OCI-LY7 (cell line): Measurements from ENCODE around the gene ABCC11. TPM values are rescaled to one million over a fixed set of nuclear protein-coding genes. Genes with fewer than 3 reads are reported as not detected.

Experiments
- BruUV-seq: library from RNA; stranded (reverse); fragments of 400-500 nt; replicated peaks from 2 replicates; lab custom pipeline; 2021; lab: Mats Ljungman, UMichigan
- CTCF ChIA-PET: fragments of 300-600 bp; sonication (Branson Sonifier 250); formaldehyde crosslinking; loops from one replicate; lab custom pipeline; 2022; ENCODE audit warnings: antibody characterized with exemption; ENCODE audit not compliant: unreplicated experiment; lab: Charles Lee
- POLR2A ChIA-PET: fragments of 300-600 bp; sonication (Branson Sonifier 250); formaldehyde crosslinking; loops from one replicate; lab custom pipeline; 2022; ENCODE audit warnings: antibody characterized with exemption; lab: Charles Lee
- DNase-seq: peaks from one replicate; pipeline ENCODE4 v3.0.0-alpha.2; 2015; ENCODE audit warnings: low spot score
- H2AFZ ChIP-seq: fragments of 200-600 bp; sonication (generic), shearing (Covaris generic); 2 replicates; pipeline ENCODE4 v1.6.1; 2014; ENCODE audit warnings: mild to moderate bottlenecking, antibody characterized with exemption, low read length, moderate library complexity
- H3K27ac ChIP-seq: fragments of 200-600 bp; sonication (generic); 2 replicates; pipeline ENCODE4 v1.5.1; 2014; ENCODE audit warnings: mixed run types, low read depth, mild to moderate bottlenecking, moderate library complexity, low read length, inconsistent platforms; ENCODE audit not compliant: poor library complexity, severe bottlenecking
- H3K36me3 ChIP-seq: fragments of 200-600 bp; sonication (generic); 2 replicates; pipeline ENCODE4 v1.6.1; 2014; ENCODE audit warnings: mild to moderate bottlenecking, antibody characterized with exemption, low read length, moderate library complexity, mixed read lengths; ENCODE audit not compliant: insufficient read depth
- H3K4me1 ChIP-seq: fragments of 200-600 bp; sonication (generic); 2 replicates; pipeline ENCODE4 v1.5.1; 2014; ENCODE audit warnings: mild to moderate bottlenecking, low read length; ENCODE audit not compliant: insufficient read depth, poor library complexity, severe bottlenecking
- H3K4me2 ChIP-seq: fragments of 200-600 bp; sonication (generic); 2 replicates; pipeline ENCODE4 v1.6.1; 2014; ENCODE audit warnings: mild to moderate bottlenecking, low read length
- H3K4me3 ChIP-seq: fragments of 200-600 bp; sonication (generic); 2 replicates; pipeline ENCODE4 v1.5.1; 2014; ENCODE audit warnings: mild to moderate bottlenecking, low read depth, low read length; ENCODE audit not compliant: poor library complexity, severe bottlenecking
- H3K79me2 ChIP-seq: fragments of 200-600 bp; sonication (generic); 2 replicates; pipeline ENCODE4 v1.6.1; 2016; ENCODE audit warnings: low read depth, mild to moderate bottlenecking, low read length, moderate library complexity, mixed read lengths; ENCODE audit not compliant: insufficient read depth
- H3K9me2 ChIP-seq: fragments of 200-600 bp; sonication (generic); 2 replicates; pipeline ENCODE4 v1.6.1; 2016; ENCODE audit warnings: mild to moderate bottlenecking, low read length, mixed read lengths; ENCODE audit not compliant: insufficient read depth
- H3K9me3 ChIP-seq: fragments of 200-600 bp; sonication (generic); 2 replicates; pipeline ENCODE4 v1.6.1; 2014; ENCODE audit warnings: mild to moderate bottlenecking, mixed run types, low read length, mixed read lengths
- H4K20me1 ChIP-seq: fragments of 200-600 bp; sonication (generic); 2 replicates; pipeline ENCODE4 v1.6.1; 2014; ENCODE audit warnings: mild to moderate bottlenecking, antibody characterized with exemption, low read length, moderate library complexity, mixed read lengths; ENCODE audit not compliant: insufficient read depth
- EZH2phosphoT487 ChIP-seq: fragments of 200-600 bp; sonication (generic); IDR thresholded peaks from 2 replicates; pipeline ENCODE4 v1.6.1; 2018; ENCODE audit warnings: low read depth, borderline replicate concordance, mild to moderate bottlenecking, mixed run types, antibody characterized with exemption, low read length, moderate library complexity, mixed read lengths
- intact Hi-C: fragments of 100-400 bp; cut with micrococcal nuclease; formaldehyde crosslinking; loops from one replicate; pipeline ENCODE4 v1.10.0; 2022; ENCODE audit not compliant: unreplicated experiment
- total RNA-seq, 2 experiments: library from RNA; depleted of rRNA in 1 of 2; stranded (reverse); fragments of >200 nt in 1 of 2; shearing (Covaris generic) in 1 of 2; gene quantifications; 2 replicates each; pipeline ENCODE4 v1.2.3, GENCODE V29; 2014 to 2022
- TF ChIP-seq, protein P1 (sequence below): fragments of 200-600 bp; sonication (generic); conservative IDR thresholded peaks from 2 replicates; pipeline ENCODE4 v1.5.1; 2014; ENCODE audit warnings: mild to moderate bottlenecking, antibody characterized with exemption, low read length, moderate library complexity, mixed read lengths

Gene ABCC11
- total RNA-seq, 2 experiments from 2014 or later: 0.10 TPM; not detected in 1

DNA sequence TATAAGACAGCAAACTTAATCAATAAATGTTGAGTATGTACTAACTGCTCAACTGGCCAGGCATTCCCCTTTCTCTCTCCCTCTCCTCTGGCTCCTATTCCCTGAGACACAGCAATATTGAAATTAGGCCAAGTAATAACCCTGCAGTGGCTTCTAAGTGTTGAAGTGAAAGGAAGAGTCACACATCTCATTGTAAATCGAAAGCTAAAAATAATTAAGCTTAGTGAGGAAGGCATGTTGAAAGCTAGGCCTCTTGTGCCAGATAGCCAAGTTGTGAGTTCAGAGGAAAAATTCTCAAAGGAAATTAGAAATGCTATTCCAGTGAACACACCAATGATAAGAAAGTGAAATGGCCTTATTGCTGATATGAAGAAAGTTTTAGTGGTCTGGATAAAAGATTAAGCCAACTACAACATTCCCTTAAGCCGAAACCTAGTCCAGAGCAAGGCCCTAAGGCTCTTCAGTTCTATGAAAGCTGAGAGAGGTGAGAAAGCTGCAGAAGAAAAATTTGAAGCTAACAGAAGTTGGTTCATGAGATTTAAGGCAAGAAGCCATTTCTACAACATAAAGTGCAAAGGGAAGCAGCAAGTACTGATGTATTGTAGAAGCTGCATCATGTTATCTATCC is 35.4 kb upstream of the ABCC11 start:
- POLR2A ChIA-PET: no interaction called here
- Histone ChIP-seq H3K4me1 (no peaks in the 10 kb centered on the region), H3K4me3 (no peak overlapping the region), H3K4me2 (no peak overlapping the region), H4K20me1 (no peaks in the 10 kb centered on the region), H3K36me3 (peaks cover 3% of the 10 kb centered on the region; the same call in 1 of the 2 replicates), H3K79me2 (no peaks in the 10 kb centered on the region), H3K9me3 (no peaks in the 10 kb centered on the region), H2AFZ (no peak overlapping the region), H3K9me2 (no peaks in the 10 kb centered on the region), H3K27ac (no peak overlapping the region)
- no peak for DNase-seq
- CTCF ChIA-PET: no interaction called here
- BruUV-seq: no TSS peak
- TF ChIP-seq EZH2phosphoT487: no peak
- intact Hi-C loops: no loop called here

DNA sequence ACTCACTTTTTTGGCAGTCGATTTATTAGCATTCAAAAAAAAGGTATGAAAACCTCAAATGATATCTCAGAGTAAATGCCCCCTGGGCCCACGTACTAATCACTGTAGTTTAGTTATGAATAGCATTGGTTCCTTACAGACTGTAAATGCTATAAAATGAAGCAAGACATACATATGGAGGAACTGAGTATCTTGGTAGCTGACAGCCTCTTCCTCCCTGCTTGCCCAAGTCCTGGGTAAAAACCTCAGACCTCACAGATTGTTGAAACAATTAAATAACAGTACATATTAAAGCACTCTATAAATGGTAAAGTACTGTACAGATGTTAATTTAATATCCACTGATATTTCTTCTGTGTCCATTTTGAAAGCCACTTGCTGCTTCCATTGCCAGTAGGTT is 33.2 kb upstream of the ABCC11 start:
- Histone ChIP-seq H2AFZ (no peak overlapping the region), H3K27ac (no peak overlapping the region), H3K4me2 (no peak overlapping the region), H3K9me2 (no peaks in the 10 kb centered on the region), H3K79me2 (no peaks in the 10 kb centered on the region), H3K4me1 (no peaks in the 10 kb centered on the region), H3K9me3 (no peaks in the 10 kb centered on the region), H3K36me3 (no peaks in the 10 kb centered on the region), H3K4me3 (no peak overlapping the region), H4K20me1 (no peaks in the 10 kb centered on the region)
- DNase-seq: no peak
- POLR2A ChIA-PET: no interaction called here
- intact Hi-C loops: no loop called here
- BruUV-seq: no TSS peak
- TF ChIP-seq, protein P1, sequence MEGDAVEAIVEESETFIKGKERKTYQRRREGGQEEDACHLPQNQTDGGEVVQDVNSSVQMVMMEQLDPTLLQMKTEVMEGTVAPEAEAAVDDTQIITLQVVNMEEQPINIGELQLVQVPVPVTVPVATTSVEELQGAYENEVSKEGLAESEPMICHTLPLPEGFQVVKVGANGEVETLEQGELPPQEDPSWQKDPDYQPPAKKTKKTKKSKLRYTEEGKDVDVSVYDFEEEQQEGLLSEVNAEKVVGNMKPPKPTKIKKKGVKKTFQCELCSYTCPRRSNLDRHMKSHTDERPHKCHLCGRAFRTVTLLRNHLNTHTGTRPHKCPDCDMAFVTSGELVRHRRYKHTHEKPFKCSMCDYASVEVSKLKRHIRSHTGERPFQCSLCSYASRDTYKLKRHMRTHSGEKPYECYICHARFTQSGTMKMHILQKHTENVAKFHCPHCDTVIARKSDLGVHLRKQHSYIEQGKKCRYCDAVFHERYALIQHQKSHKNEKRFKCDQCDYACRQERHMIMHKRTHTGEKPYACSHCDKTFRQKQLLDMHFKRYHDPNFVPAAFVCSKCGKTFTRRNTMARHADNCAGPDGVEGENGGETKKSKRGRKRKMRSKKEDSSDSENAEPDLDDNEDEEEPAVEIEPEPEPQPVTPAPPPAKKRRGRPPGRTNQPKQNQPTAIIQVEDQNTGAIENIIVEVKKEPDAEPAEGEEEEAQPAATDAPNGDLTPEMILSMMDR: no peak
- no peak for TF ChIP-seq EZH2phosphoT487
- CTCF ChIA-PET: no interaction called here

DNA sequence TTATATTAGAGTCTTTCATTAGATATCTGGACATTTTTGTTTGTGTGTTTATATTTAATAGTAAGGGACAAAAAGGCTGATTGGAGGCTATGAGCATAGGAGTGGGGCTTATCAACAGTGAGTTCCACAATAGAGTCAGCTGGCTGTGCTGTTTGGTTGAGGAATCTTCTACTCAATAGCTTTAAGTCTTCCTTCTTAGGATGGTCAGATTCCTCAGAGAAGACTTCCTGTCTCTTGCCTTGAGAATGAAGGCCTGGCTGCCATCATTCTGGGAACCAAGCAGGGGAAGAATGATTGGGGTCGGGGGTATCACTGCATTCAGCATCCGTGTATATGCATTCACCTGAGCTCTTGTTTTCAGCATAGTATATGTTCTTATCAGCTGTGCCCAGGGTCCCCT is 31.9 kb upstream of the ABCC11 start:
- no peak for TF ChIP-seq EZH2phosphoT487
- TF ChIP-seq, protein P1: no peak
- POLR2A ChIA-PET: interaction anchor here (0.6 kb wide), 1 partner anchor 1768 kb away, joined by 3 read pairs; no protein-coding TSS in a partner anchor
- Histone ChIP-seq H3K9me3 (no peaks in the 10 kb centered on the region), H3K79me2 (no peaks in the 10 kb centered on the region), H3K36me3 (no peaks in the 10 kb centered on the region), H3K4me2 (no peak overlapping the region), H2AFZ (no peak overlapping the region), H3K4me3 (no peak overlapping the region), H3K9me2 (no peaks in the 10 kb centered on the region), H3K4me1 (no peaks in the 10 kb centered on the region), H4K20me1 (no peaks in the 10 kb centered on the region), H3K27ac (no peak overlapping the region)
- no TSS peak for BruUV-seq
- intact Hi-C loops: no loop called here
- CTCF ChIA-PET: no interaction called here
- DNase-seq: no peak
